CD4-positive, alpha-beta T cell (primary cell): ENCODE data around the gene IQGAP2. TPM values are rescaled to one million over a fixed set of nuclear protein-coding genes. Genes with fewer than 3 reads are reported as not detected.

ENCODE experiments used
- ATAC-seq: fragments of 200-7000 bp; cut with Tn5 transposase; one replicate; pipeline ENCODE4 v1.10.0; 2022; ENCODE audit warnings: mild to moderate bottlenecking; ENCODE audit not compliant: poor library complexity
- CTCF ChIA-PET: fragments of 350-600 bp; sonication (Branson Sonifier 250); formaldehyde crosslinking; loops from one replicate; lab custom pipeline; 2021; ENCODE audit warnings: antibody characterized with exemption, inconsistent platforms; lab: Charles Lee
- POLR2A ChIA-PET: fragments of 350-600 bp; sonication (Branson Sonifier 250); formaldehyde crosslinking; loops from one replicate; lab custom pipeline; 2021; ENCODE audit warnings: antibody characterized with exemption, inconsistent platforms; lab: Charles Lee
- DNase-seq, 14 experiments: peaks; one replicate each; pipeline ENCODE4 v3.0.0-alpha.2; 2013 to 2020; ENCODE audit warnings: mixed read lengths in 2 of 14
- H3K27ac ChIP-seq, 2 donors: one replicate each; pipeline versions ENCODE4 v1.5.1 to v1.7.0; 2013; ENCODE audit warnings: low read length in 2 of 2, low read depth in 1 of 2, mild to moderate bottlenecking in 1 of 2
- H3K27me3 ChIP-seq, 2 experiments: 1 replicate in 1 of 2; 2 replicates in 1 of 2; pipeline versions ENCODE4 v1.6.1 to v1.7.0; 2013; ENCODE audit warnings: low read length in 2 of 2, control low read depth in 1 of 2, mild to moderate bottlenecking in 1 of 2, moderate library complexity in 1 of 2; ENCODE audit not compliant: insufficient read depth in 2 of 2, control insufficient read depth in 1 of 2
- H3K36me3 ChIP-seq: one replicate; pipeline ENCODE4 v1.6.1; 2013; ENCODE audit warnings: low read length, control low read depth; ENCODE audit not compliant: insufficient read depth
- H3K4me1 ChIP-seq: one replicate; pipeline ENCODE4 v1.6.1; 2013; ENCODE audit warnings: low read length, control low read depth; ENCODE audit not compliant: insufficient read depth
- H3K4me3 ChIP-seq: one replicate; pipeline ENCODE4 v1.5.1; 2013; ENCODE audit warnings: mild to moderate bottlenecking, low read length, moderate library complexity
- H3K9me3 ChIP-seq, 2 experiments: 1 replicate in 1 of 2; 2 replicates in 1 of 2; pipeline versions ENCODE4 v1.6.1 to v1.7.0; 2013; ENCODE audit warnings: low read length in 2 of 2, mild to moderate bottlenecking in 2 of 2, control low read depth in 1 of 2, moderate library complexity in 1 of 2; ENCODE audit not compliant: control insufficient read depth in 1 of 2, insufficient read depth in 1 of 2
- H3K27ac Mint-ChIP-seq: one replicate; pipeline ENCODE4 v1.8.0; 2020; ENCODE audit warnings: mixed read lengths
- H3K27me3 Mint-ChIP-seq: one replicate; pipeline ENCODE4 v1.8.0; 2021; ENCODE audit warnings: mixed read lengths
- H3K36me3 Mint-ChIP-seq: one replicate; pipeline ENCODE4 v1.8.0; 2021; ENCODE audit warnings: low read depth, mixed read lengths
- H3K4me1 Mint-ChIP-seq: one replicate; pipeline ENCODE4 v1.8.0; 2021; ENCODE audit warnings: low read depth, mixed read lengths
- H3K4me3 Mint-ChIP-seq: one replicate; pipeline ENCODE4 v1.8.0; 2020; ENCODE audit warnings: mild to moderate bottlenecking, mixed read lengths
- H3K9me3 Mint-ChIP-seq: one replicate; pipeline ENCODE4 v1.8.0; 2020; ENCODE audit warnings: mixed read lengths
- CTCF ChIP-seq: fragments of 200-600 bp; IDR thresholded peaks from one replicate; pipeline ENCODE4 v1.8.0; 2022; ENCODE audit warnings: antibody characterized with exemption, mild to moderate bottlenecking
- intact Hi-C, 2 experiments: fragments of 100-400 bp; cut with DNase I in 1 of 2; cut with micrococcal nuclease in 1 of 2; formaldehyde crosslinking; loops; one replicate each; pipeline versions ENCODE4 v1.15.1 to v1.9.0; 2023 to 2025; cut with DNase I, micrococcal nuclease
- total RNA-seq, 174 experiments: library from RNA in 2 of 174; stranded (reverse) in 2 of 174; gene quantifications; one replicate each; pipeline ENCODE4 v1.2.3 and lab custom pipeline; 2021 to 2026

IQGAP2 gene
- total RNA-seq, 2 experiments from 2014 or later = 58.8 TPM

- ChIA-PET CTCF (interaction anchor here (2.0 kb wide), 1 partner anchor 85 kb away, joined by 6 read pairs; no protein-coding TSS in a partner anchor), POLR2A (interaction anchor here (0.9 kb wide), 1 partner anchor 9 kb away, joined by 4 read pairs; no protein-coding TSS in a partner anchor)
- Histone ChIP-seq H3K4me3 (no peak overlapping the region), H3K27ac (no peak overlapping the region), H3K36me3 (peaks cover 71% of the 10 kb centered on the region), H3K9me3 (no peaks in the 10 kb centered on the region), H3K27me3 (no peaks in the 10 kb centered on the region), H3K4me1 (no peaks in the 10 kb centered on the region)
- Mint-ChIP-seq H3K4me1 (no peaks in the 10 kb centered on the region), H3K9me3 (no peaks in the 10 kb centered on the region), H3K27ac (no peak overlapping the region), H3K4me3 (no peak overlapping the region), H3K27me3 (no peaks in the 10 kb centered on the region), H3K36me3 (peaks cover 85% of the 10 kb centered on the region)
- no peak for TF ChIP-seq CTCF
- ATAC-seq (no peak), DNase-seq (no peak)
- intact Hi-C loops = no loop called here
These were observed 286.4 kb downstream of the IQGAP2 start for GRCh38 chr5:76689321-76690036.

- Histone ChIP-seq H3K4me1 (no peaks in the 10 kb centered on the region), H3K27me3 (no peaks in the 10 kb centered on the region), H3K4me3 (no peak overlapping the region), H3K36me3 (peaks cover 73% of the 10 kb centered on the region), H3K9me3 (no peaks in the 10 kb centered on the region), H3K27ac (no peak overlapping the region)
- Mint-ChIP-seq H3K4me3 (no peak overlapping the region), H3K27ac (no peak overlapping the region), H3K4me1 (no peaks in the 10 kb centered on the region), H3K9me3 (no peaks in the 10 kb centered on the region), H3K27me3 (no peaks in the 10 kb centered on the region), H3K36me3 (peaks cover 85% of the 10 kb centered on the region)
- no peak for ATAC-seq
- POLR2A ChIA-PET = interaction anchor here (0.9 kb wide), 1 partner anchor 8 kb away, joined by 4 read pairs; no protein-coding TSS in a partner anchor
- CTCF ChIA-PET = interaction anchor here (2.0 kb wide), 1 partner anchor 84 kb away, joined by 6 read pairs; no protein-coding TSS in a partner anchor
- intact Hi-C loops = no loop called here
- DNase-seq = no peak
- no peak for TF ChIP-seq CTCF
These were observed 287.1 kb downstream of the IQGAP2 start for GRCh38 chr5:76690037-76690679.

GRCh38 chr5:76690704-76691466, 287.8 kb downstream of the IQGAP2 start:
- H3K4me1 Mint-ChIP-seq = no peaks in the 10 kb centered on the region
- no peak overlapping the region for H3K4me3 Mint-ChIP-seq
- CTCF ChIA-PET = interaction anchor here (2.0 kb wide), 1 partner anchor 84 kb away, joined by 6 read pairs; no protein-coding TSS in a partner anchor
- Histone ChIP-seq H3K9me3 (no peaks in the 10 kb centered on the region), H3K36me3 (peaks cover 73% of the 10 kb centered on the region), H3K27me3 (no peaks in the 10 kb centered on the region), H3K4me1 (no peaks in the 10 kb centered on the region), H3K27ac (no peak overlapping the region), H3K4me3 (no peak overlapping the region)
- ATAC-seq = no peak
- H3K27ac Mint-ChIP-seq = no peak overlapping the region
- intact Hi-C loops = no loop called here
- no peaks in the 10 kb centered on the region for H3K9me3 Mint-ChIP-seq
- no peak for DNase-seq
- no peaks in the 10 kb centered on the region for H3K27me3 Mint-ChIP-seq
- no peak for TF ChIP-seq CTCF
- H3K36me3 Mint-ChIP-seq = peaks cover 85% of the 10 kb centered on the region
- POLR2A ChIA-PET = interaction anchor here (0.9 kb wide), 1 partner anchor 7 kb away, joined by 4 read pairs; no protein-coding TSS in a partner anchor
